ENCODE measurements around the gene HPN.

GRCh38 chr19:35087393-35087792 lies 45.9 kb downstream of the HPN start:
- TF ChIP-seq CTCF (IDR thresholded peaks at IDR 0.05) (no peak), ZFX (IDR thresholded peaks at IDR 0.05; ENCODE audit: borderline replicate concordance) (no peak)

All from 22Rv1 (cell line).